Subcutaneous abdominal adipose tissue (tissue), 5 donors: ENCODE data around the gene MARK2.
"Not testable (repeated sequence)": the region's sequence is repeated elsewhere in the genome, so short reads cannot be mapped to it uniquely, and the experiment has no call there.

Experiments used
- H3K27ac ChIP-seq: one replicate; pipeline ENCODE4 v1.7.0; 2013; ENCODE audit warnings: low read depth, mild to moderate bottlenecking, inconsistent platforms, low read length, moderate library complexity
- H3K27me3 ChIP-seq, 5 donors: one replicate each; pipeline ENCODE4 v1.7.0; 2013; ENCODE audit warnings: low read length in 5 of 5, inconsistent platforms in 1 of 5; ENCODE audit not compliant: control insufficient read depth in 5 of 5, insufficient read depth in 4 of 5
- H3K36me3 ChIP-seq, 5 donors: one replicate each; pipeline ENCODE4 v1.7.0; 2013; ENCODE audit warnings: low read length in 5 of 5; ENCODE audit not compliant: control insufficient read depth in 5 of 5, insufficient read depth in 5 of 5
- H3K4me1 ChIP-seq, 5 donors: one replicate each; pipeline ENCODE4 v1.7.0; 2013; ENCODE audit warnings: low read length in 5 of 5, mild to moderate bottlenecking in 3 of 5, moderate library complexity in 1 of 5; ENCODE audit not compliant: control insufficient read depth in 5 of 5, insufficient read depth in 5 of 5
- H3K4me3 ChIP-seq, 5 donors: one replicate each; pipeline ENCODE4 v1.7.0; 2013; ENCODE audit warnings: low read length in 5 of 5, low read depth in 1 of 5
- H3K9ac ChIP-seq, 5 donors: one replicate each; pipeline ENCODE4 v1.7.0; 2013; ENCODE audit warnings: low read length in 5 of 5, mild to moderate bottlenecking in 4 of 5, moderate library complexity in 3 of 5
- H3K9me3 ChIP-seq, 5 donors: one replicate each; pipeline ENCODE4 v1.7.0; 2013; ENCODE audit warnings: low read length in 5 of 5; ENCODE audit not compliant: control insufficient read depth in 5 of 5
- donor health status: healthy.
- donor health status: healthy.
- donor health status: healthy.
- donor health status: healthy.
- donor health status: healthy.

MARK2 gene

GRCh38 chr11:63838678-63839507 lies at the start of gene MARK2:
Gene MARK2, plus strand, starts transcription at chr11:63839110. Its CDS starts 397 bp downstream, at chr11:63839507.
- Histone ChIP-seq H3K9ac (peak within 1 kb of the TSS; percentile 73 to 99 (median 96)), H3K27ac (peak within 1 kb of the TSS; percentile 75), H3K27me3 (no peaks in the 10 kb centered on the region), H3K36me3 (peaks cover 0 to 9% (median 5%) of the 10 kb centered on the region in 5 donors), H3K4me1 (peaks cover 12 to 79% (median 62%) of the 10 kb centered on the region in 5 donors), H3K4me3 (peak within 1 kb of the TSS; percentile 77 to 93 (median 89)), H3K9me3 (no peaks in the 10 kb centered on the region)

- Histone ChIP-seq H3K9me3 (peaks cover 0 to 20% (median 12%) of the 10 kb centered on the region in 5 donors), H3K4me3 (no peak overlapping the region), H3K27ac (no peak overlapping the region), H3K9ac (no peak overlapping the region), H3K4me1 (peaks cover 0 to 5% (median 0%) of the 10 kb centered on the region in 5 donors), H3K36me3 (no peaks in the 10 kb centered on the region), H3K27me3 (no peaks in the 10 kb centered on the region)
These were observed 47.3 kb upstream of the MARK2 start for GRCh38 chr11:63791495-63792167.

GRCh38 chr11:63793161-63793560 lies 45.7 kb upstream of the MARK2 start:
- no peak overlapping the region for H3K4me3 ChIP-seq
- no peaks in the 10 kb centered on the region for H3K36me3 ChIP-seq
- H3K9ac ChIP-seq = no peak overlapping the region
- H3K9me3 ChIP-seq = peaks cover 0 to 20% (median 12%) of the 10 kb centered on the region in 5 donors
- peaks cover 0 to 9% (median 0%) of the 10 kb centered on the region in 5 donors for H3K4me1 ChIP-seq
- H3K27me3 ChIP-seq = peaks cover 0 to 2% (median 0%) of the 10 kb centered on the region in 5 donors
- no peak overlapping the region for H3K27ac ChIP-seq

GRCh38 chr11:63795066-63795465 lies 43.8 kb upstream of the MARK2 start:
- H3K27ac ChIP-seq = no peak overlapping the region
- H3K9me3 ChIP-seq = peaks cover 0 to 20% (median 12%) of the 10 kb centered on the region in 5 donors
- peaks cover 0 to 9% (median 0%) of the 10 kb centered on the region in 5 donors for H3K4me1 ChIP-seq
- H3K9ac ChIP-seq = no peak overlapping the region
- no peaks in the 10 kb centered on the region for H3K36me3 ChIP-seq
- peaks cover 0 to 2% (median 0%) of the 10 kb centered on the region in 5 donors for H3K27me3 ChIP-seq
- no peak overlapping the region for H3K4me3 ChIP-seq

- Histone ChIP-seq H3K36me3 (no peaks in the 10 kb centered on the region), H3K4me3 (no peak overlapping the region), H3K9ac (no peak overlapping the region), H3K4me1 (peaks cover 0 to 10% (median 0%) of the 10 kb centered on the region in 5 donors), H3K27ac (no peak overlapping the region), H3K27me3 (peaks cover 0 to 2% (median 0%) of the 10 kb centered on the region in 5 donors), H3K9me3 (no peaks in the 10 kb centered on the region)
These were observed 38.0 kb upstream of the MARK2 start for GRCh38 chr11:63800921-63801320.

GRCh38 chr11:63802637-63803414 lies 36.1 kb upstream of the MARK2 start:
- Histone ChIP-seq H3K4me3 (no peak overlapping the region), H3K36me3 (no peaks in the 10 kb centered on the region), H3K27me3 (no peaks in the 10 kb centered on the region), H3K27ac (no peak overlapping the region), H3K4me1 (peaks cover 0 to 5% (median 0%) of the 10 kb centered on the region in 5 donors), H3K9me3 (no peaks in the 10 kb centered on the region), H3K9ac (no peak overlapping the region)

- H3K9me3 ChIP-seq = no peaks in the 10 kb centered on the region
- no peak overlapping the region for H3K4me3 ChIP-seq
- H3K9ac ChIP-seq = no peak overlapping the region
- no peak overlapping the region for H3K27ac ChIP-seq
- no peaks in the 10 kb centered on the region for H3K27me3 ChIP-seq
- no peaks in the 10 kb centered on the region for H3K36me3 ChIP-seq
- peaks cover 0 to 5% (median 0%) of the 10 kb centered on the region in 5 donors for H3K4me1 ChIP-seq
These were observed 34.7 kb upstream of the MARK2 start for GRCh38 chr11:63804259-63804658.

GRCh38 chr11:63805844-63806415 lies 33.0 kb upstream of the MARK2 start:
- Histone ChIP-seq H3K9ac (no peak overlapping the region), H3K36me3 (no peaks in the 10 kb centered on the region), H3K4me1 (peaks cover 0 to 5% (median 0%) of the 10 kb centered on the region in 5 donors), H3K27me3 (no peaks in the 10 kb centered on the region), H3K27ac (no peak overlapping the region), H3K4me3 (no peak overlapping the region), H3K9me3 (no peaks in the 10 kb centered on the region)

- H3K36me3 ChIP-seq, H3K9me3 ChIP-seq, H3K27me3 ChIP-seq, H3K4me3 ChIP-seq, H3K27ac ChIP-seq, H3K9ac ChIP-seq: not testable (repeated sequence)
- H3K4me1 ChIP-seq = peaks cover 0 to 30% (median 26%) of the 10 kb centered on the region in 5 donors
These were observed 28.5 kb upstream of the MARK2 start for GRCh38 chr11:63810383-63810782.
